MCF 10A (cell line): ENCODE measurements around the gene TBC1D4. TPM values are rescaled to one million over a fixed set of nuclear protein-coding genes. Genes with fewer than 3 reads are reported as not detected.
"Not testable (repeated sequence)": the region's sequence is repeated elsewhere in the genome, so short reads cannot be mapped to it uniquely, and the experiment has no call there.

Experiments
- BruUV-seq: library from RNA; stranded (reverse); fragments of 400-500 nt; replicated peaks from 2 replicates; lab custom pipeline; 2021; lab: Mats Ljungman, UMichigan
- CTCF ChIA-PET: fragments of 300-600 bp; sonication (Branson Sonifier 250); formaldehyde crosslinking; extraction: SDS; loops from one replicate; lab custom pipeline; 2021; ENCODE audit warnings: antibody characterized with exemption, inconsistent platforms; lab: Yijun Ruan, JAX
- POLR2A ChIA-PET: fragments of 300-600, 350-650 bp; sonication (Branson Sonifier 250); formaldehyde crosslinking; extraction: SDS; loops from one replicate; lab custom pipeline; 2020; ENCODE audit warnings: antibody characterized with exemption, inconsistent platforms; lab: Yijun Ruan, JAX
- DNase-seq: peaks from one replicate; pipeline ENCODE4 v3.0.0-alpha.2; 2018; ENCODE audit not compliant: unreplicated experiment
- H3K27ac Mint-ChIP-seq: one replicate; pipeline ENCODE4 v1.8.0; 2022; ENCODE audit warnings: mild to moderate bottlenecking, low read depth, mixed read lengths; ENCODE audit not compliant: unreplicated experiment
- H3K27me3 Mint-ChIP-seq: one replicate; pipeline ENCODE4 v1.8.0; 2022; ENCODE audit warnings: mixed read lengths; ENCODE audit not compliant: insufficient read depth, unreplicated experiment
- H3K36me3 Mint-ChIP-seq: one replicate; pipeline ENCODE4 v1.8.0; 2022; ENCODE audit warnings: mild to moderate bottlenecking, moderate library complexity, mixed read lengths; ENCODE audit not compliant: insufficient read depth, unreplicated experiment
- H3K4me1 Mint-ChIP-seq: one replicate; pipeline ENCODE4 v1.8.0; 2022; ENCODE audit warnings: mixed read lengths; ENCODE audit not compliant: insufficient read depth, unreplicated experiment
- H3K4me3 Mint-ChIP-seq: one replicate; pipeline ENCODE4 v1.8.0; 2022; ENCODE audit warnings: mild to moderate bottlenecking, moderate library complexity, mixed read lengths; ENCODE audit not compliant: unreplicated experiment
- H3K9me3 Mint-ChIP-seq: one replicate; pipeline ENCODE4 v1.8.0; 2022; ENCODE audit warnings: mixed read lengths; ENCODE audit not compliant: unreplicated experiment
- intact Hi-C: fragments of 100-400 bp; cut with micrococcal nuclease; formaldehyde crosslinking; loops from 2 replicates; pipeline ENCODE4 v1.14.1; 2022
- total RNA-seq: library from RNA; stranded (reverse); gene quantifications from 2 replicates; pipeline ENCODE4 v1.2.3, GENCODE V29; 2022
- TF ChIP-seq, protein P1 (sequence below): fragments of 200-600 bp; IDR thresholded peaks from one replicate; pipeline ENCODE4 v1.8.0; 2022; ENCODE audit warnings: antibody characterized with exemption, mild to moderate bottlenecking; ENCODE audit not compliant: unreplicated experiment

Gene TBC1D4
- total RNA-seq, 1 experiment from 2014 or later = 9.3 TPM

DNA sequence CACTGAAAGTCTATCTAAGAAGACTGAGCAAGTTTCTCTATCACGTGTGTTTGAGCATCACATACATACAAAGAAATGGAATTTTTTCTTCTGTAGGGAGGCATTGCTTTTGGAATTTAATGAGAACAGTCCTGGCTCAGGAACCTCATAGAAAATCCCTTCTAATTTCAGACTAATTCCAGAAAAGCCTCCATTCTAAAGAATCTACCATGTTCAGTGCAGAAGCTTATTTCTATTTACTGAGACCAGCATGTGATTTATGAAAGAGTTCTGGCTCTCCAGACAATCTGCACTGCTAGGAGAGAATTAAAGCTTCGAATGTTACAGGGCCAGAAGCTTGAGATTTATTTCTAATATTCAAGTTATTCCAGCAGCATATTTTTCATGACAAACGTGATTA is 186.8 kb downstream of the TBC1D4 start:
- intact Hi-C loops = no loop called here
- Mint-ChIP-seq H3K9me3 (no peaks in the 10 kb centered on the region), H3K4me3 (no peak overlapping the region), H3K27ac (no peak overlapping the region), H3K27me3 (no peaks in the 10 kb centered on the region), H3K4me1 (peaks cover 3% of the 10 kb centered on the region), H3K36me3 (no peaks in the 10 kb centered on the region)
- TF ChIP-seq, protein P1, sequence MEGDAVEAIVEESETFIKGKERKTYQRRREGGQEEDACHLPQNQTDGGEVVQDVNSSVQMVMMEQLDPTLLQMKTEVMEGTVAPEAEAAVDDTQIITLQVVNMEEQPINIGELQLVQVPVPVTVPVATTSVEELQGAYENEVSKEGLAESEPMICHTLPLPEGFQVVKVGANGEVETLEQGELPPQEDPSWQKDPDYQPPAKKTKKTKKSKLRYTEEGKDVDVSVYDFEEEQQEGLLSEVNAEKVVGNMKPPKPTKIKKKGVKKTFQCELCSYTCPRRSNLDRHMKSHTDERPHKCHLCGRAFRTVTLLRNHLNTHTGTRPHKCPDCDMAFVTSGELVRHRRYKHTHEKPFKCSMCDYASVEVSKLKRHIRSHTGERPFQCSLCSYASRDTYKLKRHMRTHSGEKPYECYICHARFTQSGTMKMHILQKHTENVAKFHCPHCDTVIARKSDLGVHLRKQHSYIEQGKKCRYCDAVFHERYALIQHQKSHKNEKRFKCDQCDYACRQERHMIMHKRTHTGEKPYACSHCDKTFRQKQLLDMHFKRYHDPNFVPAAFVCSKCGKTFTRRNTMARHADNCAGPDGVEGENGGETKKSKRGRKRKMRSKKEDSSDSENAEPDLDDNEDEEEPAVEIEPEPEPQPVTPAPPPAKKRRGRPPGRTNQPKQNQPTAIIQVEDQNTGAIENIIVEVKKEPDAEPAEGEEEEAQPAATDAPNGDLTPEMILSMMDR = no peak
- BruUV-seq = no TSS peak
- ChIA-PET CTCF (interaction anchor here (0.6 kb wide), 2 partner anchors 111 to 1569 kb away, joined by 3 to 4 read pairs; no protein-coding TSS in a partner anchor), POLR2A (no interaction called here)
- DNase-seq = no peak

DNA sequence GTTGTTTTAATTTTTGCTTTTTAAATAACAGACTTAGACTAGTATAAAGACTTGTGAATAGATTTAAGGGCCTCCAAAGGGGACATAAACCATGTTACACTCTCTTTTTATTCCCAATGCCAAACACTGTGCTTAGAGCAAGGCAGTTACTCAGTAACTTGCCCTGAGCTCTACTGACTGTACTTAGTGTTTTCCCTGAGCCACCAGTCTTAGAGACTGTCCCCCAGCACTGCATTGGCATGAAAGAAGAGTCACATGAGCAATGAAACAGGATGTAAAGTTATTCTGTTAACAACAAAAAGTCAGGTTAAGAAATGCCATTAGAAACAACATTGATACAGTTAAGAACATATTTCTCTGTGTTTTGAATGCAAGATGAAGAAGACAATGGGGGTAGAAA is 187.9 kb downstream of the TBC1D4 start:
- ChIA-PET CTCF (no interaction called here), POLR2A (no interaction called here)
- no peaks in the 10 kb centered on the region for H3K27me3 Mint-ChIP-seq
- no peaks in the 10 kb centered on the region for H3K4me1 Mint-ChIP-seq
- H3K4me3 Mint-ChIP-seq = no peak overlapping the region
- no TSS peak for BruUV-seq
- H3K36me3 Mint-ChIP-seq = no peaks in the 10 kb centered on the region
- H3K27ac Mint-ChIP-seq = no peak overlapping the region
- DNase-seq = no peak
- no peaks in the 10 kb centered on the region for H3K9me3 Mint-ChIP-seq
- TF ChIP-seq, protein P1 = no peak
- intact Hi-C loops = no loop called here

DNA sequence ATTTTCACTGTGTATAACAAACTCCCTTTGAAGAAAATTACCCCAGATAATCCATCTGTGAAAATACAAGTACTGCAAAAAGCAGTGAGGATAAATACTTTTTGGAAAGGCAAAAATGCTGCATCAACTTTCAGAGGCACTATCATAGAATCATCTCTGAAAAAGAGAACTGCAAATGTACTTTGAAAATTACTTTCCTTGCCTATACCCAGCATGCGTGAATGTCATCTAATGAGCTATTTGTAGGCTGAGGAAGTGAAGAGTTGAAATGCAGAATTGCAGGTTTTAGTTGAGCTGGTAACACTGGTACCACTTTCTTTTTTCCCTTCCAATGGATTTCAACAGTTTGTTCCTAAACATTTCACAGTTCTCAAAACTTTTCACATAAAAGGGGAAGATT is 196.7 kb downstream of the TBC1D4 start:
- H3K4me1 Mint-ChIP-seq = no peaks in the 10 kb centered on the region
- intact Hi-C loops = no loop called here
- peaks cover 10% of the 10 kb centered on the region for H3K36me3 Mint-ChIP-seq
- ChIA-PET CTCF (interaction anchor here (0.6 kb wide), 2 partner anchors 12 to 72 kb away, joined by 3 to 4 read pairs; no protein-coding TSS in a partner anchor), POLR2A (no interaction called here)
- TF ChIP-seq, protein P1 = no peak
- H3K4me3 Mint-ChIP-seq = no peak overlapping the region
- no TSS peak for BruUV-seq
- no peaks in the 10 kb centered on the region for H3K27me3 Mint-ChIP-seq
- no peak overlapping the region for H3K27ac Mint-ChIP-seq
- no peak for DNase-seq
- peaks cover 7% of the 10 kb centered on the region for H3K9me3 Mint-ChIP-seq

DNA sequence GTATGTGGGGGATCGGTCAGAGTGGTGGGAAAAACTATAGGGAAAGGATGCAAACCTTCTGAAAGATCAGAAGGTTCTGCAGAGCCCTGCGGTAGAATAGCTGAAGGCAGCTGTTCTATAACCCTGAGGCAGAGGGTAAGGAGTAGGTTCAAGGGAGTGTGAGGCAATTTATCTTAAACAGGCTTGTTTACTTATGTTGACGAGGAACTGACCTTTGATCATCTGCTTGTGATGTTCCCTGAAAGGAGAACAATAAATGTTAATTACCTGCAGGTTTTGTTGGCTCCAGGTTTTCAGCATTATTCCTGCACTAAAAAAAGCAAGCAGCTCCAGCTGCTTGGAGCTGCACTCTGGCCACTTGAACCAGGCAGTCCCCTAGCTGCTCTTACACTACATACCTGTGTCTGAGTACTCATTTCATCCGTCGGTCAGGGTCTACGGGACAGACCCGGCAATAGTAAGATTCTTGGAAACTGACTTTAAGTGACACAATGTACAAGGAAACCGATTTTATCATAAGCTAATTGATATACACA is 202.1 kb downstream of the TBC1D4 start:
- Mint-ChIP-seq H3K4me3 (no peak overlapping the region), H3K4me1 (no peaks in the 10 kb centered on the region), H3K36me3 (peaks cover 4% of the 10 kb centered on the region), H3K9me3 (peaks cover 7% of the 10 kb centered on the region), H3K27ac (no peak overlapping the region), H3K27me3 (no peaks in the 10 kb centered on the region)
- intact Hi-C loops = no loop called here
- ChIA-PET CTCF (no interaction called here), POLR2A (interaction anchor here (0.6 kb wide), 1 partner anchor 1884 kb away, joined by 3 read pairs; no protein-coding TSS in a partner anchor)
- DNase-seq = no peak
- no TSS peak for BruUV-seq
- TF ChIP-seq, protein P1 = no peak

DNA sequence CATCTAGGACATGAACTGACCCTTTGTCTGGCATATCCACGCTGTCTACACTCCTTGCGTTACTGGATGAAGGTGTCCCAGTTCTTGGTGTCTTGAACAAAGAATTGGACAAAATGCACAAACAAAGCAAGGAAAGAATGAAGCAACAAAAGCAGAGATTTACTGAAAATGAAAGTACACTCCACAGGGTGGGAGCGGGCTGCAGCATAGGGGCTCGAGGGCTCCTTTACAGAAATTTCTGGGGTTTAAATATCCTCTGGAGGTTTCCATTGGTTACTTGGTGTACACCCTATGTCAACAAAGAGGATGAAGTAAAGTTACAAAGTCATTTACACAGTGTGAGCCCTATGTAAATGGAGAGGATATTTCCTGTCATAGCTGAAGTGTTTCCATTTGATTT is 208.3 kb downstream of the TBC1D4 start:
- peaks cover 16% of the 10 kb centered on the region for H3K9me3 Mint-ChIP-seq
- DNase-seq, intact Hi-C loops, H3K4me1 Mint-ChIP-seq, BruUV-seq, H3K4me3 Mint-ChIP-seq, H3K36me3 Mint-ChIP-seq, H3K27ac Mint-ChIP-seq, H3K27me3 Mint-ChIP-seq, POLR2A ChIA-PET: not testable (repeated sequence)
- CTCF ChIA-PET = interaction anchor here (0.5 kb wide), 1 partner anchor 1618 kb away, joined by 5 read pairs; no protein-coding TSS in a partner anchor
